GM13976 (cell line): ENCODE measurements around the gene VAMP2.

ENCODE experiments used
- DNase-seq: peaks from one replicate; pipeline ENCODE4 v3.0.0; 2012; ENCODE audit warnings: low spot score
- in situ Hi-C: fragments of 300-500 bp; cut with MboI; formaldehyde crosslinking; loops from one replicate; pipeline ENCODE4 v1.12.0; 2022; ENCODE audit warnings: low sequenced_read_pairs, mixed read lengths, inconsistent platforms; ENCODE audit not compliant: unreplicated experiment
- TF ChIP-seq, protein P1 (sequence below): IDR thresholded peaks from 2 replicates; pipeline ENCODE4 v1.5.1; 2012; ENCODE audit warnings: borderline replicate concordance, mild to moderate bottlenecking; ENCODE audit not compliant: insufficient read depth; ENCODE audit errors: extremely low read depth, missing control alignments, control extremely low read depth

VAMP2 gene

DNA sequence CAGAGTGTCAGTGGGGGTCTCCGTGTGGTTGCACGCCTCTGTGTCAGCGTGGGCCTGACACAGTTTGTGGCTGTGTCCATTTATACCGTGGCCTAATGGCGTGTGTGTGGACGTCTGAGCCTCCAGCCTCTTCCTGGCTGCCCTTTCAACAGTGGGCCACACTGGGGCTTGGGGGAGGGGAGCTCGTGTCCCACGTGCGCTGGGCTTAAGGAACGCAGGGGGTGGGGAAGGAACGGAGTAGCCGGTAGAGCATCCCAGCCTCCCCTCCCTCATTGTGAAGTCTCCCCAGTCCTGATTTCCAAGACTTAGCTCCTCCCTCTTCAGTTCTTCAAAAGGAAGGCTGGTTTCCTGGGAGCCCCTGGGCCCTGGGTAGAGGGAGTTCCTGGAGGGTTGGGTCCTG is 29.3 kb downstream of the VAMP2 start:
- TF ChIP-seq, protein P1, sequence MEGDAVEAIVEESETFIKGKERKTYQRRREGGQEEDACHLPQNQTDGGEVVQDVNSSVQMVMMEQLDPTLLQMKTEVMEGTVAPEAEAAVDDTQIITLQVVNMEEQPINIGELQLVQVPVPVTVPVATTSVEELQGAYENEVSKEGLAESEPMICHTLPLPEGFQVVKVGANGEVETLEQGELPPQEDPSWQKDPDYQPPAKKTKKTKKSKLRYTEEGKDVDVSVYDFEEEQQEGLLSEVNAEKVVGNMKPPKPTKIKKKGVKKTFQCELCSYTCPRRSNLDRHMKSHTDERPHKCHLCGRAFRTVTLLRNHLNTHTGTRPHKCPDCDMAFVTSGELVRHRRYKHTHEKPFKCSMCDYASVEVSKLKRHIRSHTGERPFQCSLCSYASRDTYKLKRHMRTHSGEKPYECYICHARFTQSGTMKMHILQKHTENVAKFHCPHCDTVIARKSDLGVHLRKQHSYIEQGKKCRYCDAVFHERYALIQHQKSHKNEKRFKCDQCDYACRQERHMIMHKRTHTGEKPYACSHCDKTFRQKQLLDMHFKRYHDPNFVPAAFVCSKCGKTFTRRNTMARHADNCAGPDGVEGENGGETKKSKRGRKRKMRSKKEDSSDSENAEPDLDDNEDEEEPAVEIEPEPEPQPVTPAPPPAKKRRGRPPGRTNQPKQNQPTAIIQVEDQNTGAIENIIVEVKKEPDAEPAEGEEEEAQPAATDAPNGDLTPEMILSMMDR = no peak
- in situ Hi-C loops = no loop called here
- DNase-seq = no peak

DNA sequence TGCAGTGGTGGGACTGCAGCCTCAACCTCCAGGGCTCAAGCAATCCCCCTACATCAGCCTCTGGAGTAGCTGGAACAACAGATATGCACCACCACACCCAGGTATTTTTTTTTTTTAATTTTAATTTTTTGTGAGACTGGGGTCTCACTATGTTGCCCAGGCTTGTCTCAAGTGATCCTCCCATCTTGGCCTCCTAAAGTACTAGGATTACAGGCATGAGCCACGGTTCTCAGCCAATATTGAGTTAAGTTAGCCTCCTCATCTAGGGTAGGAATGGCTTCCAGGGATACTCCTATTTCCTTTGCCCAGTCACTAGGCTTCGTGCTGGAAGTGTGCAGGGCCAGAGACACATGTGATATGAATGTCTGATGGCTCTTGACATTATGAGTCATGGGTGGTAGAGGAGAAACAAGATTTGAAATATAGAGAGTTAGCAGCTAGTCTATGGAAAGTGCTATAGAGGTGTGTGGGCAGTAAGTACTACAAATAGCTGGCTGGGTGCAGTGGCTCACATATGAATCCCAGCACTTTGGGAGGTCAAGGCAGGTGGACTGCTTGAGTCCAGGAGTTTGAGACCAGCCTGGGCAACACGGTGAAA is 30.8 kb downstream of the VAMP2 start:
- TF ChIP-seq, protein P1 = no peak
- DNase-seq = no peak
- in situ Hi-C loops = no loop called here

DNA sequence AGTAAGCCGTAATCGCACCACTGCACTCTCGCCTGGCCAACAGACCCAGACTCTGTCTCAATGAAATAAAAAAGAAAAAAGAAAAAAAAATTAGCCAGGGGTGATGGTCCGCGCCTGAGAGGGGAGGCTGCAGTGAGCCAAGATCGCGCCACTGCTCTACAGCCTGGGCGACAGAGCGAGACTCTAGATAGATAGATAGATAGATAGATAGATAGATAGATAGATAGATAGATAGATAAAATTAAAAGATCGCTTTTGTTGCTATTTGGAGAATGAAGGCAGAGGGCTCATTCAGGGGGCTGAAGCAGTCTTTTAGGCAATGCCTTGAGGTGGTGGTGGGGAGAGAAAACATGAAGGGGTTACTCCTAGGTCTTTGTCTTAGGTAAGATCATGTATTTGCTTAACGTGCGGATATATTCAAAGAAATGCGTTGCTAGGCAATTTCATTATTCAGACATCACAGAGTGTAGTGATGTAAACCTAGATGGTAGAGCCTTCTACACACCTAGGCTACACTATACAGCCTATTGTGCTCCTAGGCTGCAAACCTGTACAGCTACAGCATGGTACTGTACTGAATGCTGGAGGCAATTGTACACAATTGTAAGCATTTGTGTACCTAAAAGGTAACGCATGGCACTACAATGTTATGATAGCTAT is 34.5 kb downstream of the VAMP2 start:
- in situ Hi-C loops = no loop called here
- DNase-seq = no peak
- TF ChIP-seq, protein P1 = no peak

DNA sequence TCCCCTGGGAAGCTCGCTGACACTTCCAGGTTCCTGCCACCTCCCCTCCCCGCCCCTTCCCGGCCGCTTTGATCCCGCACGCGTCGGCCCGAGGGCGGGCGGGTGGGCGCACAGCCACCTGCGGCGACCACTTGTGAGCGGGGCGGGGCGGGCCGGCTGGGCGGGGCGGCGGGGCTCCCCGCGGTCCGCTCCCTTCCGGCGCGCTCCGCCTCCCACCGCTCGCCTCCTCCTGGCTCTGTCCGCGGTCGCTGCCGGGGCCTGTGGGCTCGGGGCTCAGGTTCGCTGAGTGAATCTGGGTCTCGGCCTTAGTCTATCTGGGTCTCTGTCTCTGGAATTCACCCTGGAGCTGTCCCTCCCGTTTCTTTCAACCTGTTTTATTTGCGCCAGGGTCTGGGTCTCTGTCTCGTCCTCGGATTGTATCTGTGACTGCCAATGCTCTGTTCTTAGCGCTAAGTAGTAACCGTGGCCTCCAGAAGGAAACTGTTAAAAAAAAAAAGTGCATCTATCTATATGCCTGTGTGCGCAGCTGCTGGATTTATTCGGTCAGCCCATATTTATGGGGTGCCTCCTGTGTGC is 36.2 kb downstream of the VAMP2 start:
- DNase-seq = peak; percentile 80
- in situ Hi-C loops = no loop called here
- TF ChIP-seq, protein P1 = no peak

DNA sequence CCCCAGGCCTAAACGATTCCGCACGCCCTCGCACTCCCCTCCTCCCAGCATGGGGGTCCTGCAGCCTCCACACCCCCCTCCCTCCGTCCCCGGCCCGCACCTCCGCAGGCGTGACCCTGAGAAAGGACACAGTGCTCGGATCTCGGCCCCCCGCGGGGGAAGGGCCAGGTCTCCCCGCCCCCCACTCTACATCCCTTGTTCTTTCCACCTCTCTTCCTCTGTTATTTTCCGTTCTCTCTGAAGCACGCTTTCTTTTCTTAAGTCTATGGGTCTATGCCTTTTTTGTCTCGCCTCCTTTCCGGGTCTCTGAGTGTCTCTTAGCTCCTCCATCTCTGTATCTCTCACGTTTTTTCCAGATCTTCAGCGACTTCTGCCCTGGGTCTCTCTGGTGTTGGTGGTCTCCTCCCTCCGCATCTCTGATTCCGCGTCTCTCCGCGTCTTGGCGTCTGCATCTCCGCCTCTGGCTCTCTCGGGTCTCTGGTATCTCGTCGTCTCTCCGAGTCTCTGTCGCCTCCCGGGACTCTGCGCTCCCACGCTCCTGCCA is 36.7 kb downstream of the VAMP2 start:
- no peak for DNase-seq
- in situ Hi-C loops = no loop called here
- TF ChIP-seq, protein P1 = no peak

DNA sequence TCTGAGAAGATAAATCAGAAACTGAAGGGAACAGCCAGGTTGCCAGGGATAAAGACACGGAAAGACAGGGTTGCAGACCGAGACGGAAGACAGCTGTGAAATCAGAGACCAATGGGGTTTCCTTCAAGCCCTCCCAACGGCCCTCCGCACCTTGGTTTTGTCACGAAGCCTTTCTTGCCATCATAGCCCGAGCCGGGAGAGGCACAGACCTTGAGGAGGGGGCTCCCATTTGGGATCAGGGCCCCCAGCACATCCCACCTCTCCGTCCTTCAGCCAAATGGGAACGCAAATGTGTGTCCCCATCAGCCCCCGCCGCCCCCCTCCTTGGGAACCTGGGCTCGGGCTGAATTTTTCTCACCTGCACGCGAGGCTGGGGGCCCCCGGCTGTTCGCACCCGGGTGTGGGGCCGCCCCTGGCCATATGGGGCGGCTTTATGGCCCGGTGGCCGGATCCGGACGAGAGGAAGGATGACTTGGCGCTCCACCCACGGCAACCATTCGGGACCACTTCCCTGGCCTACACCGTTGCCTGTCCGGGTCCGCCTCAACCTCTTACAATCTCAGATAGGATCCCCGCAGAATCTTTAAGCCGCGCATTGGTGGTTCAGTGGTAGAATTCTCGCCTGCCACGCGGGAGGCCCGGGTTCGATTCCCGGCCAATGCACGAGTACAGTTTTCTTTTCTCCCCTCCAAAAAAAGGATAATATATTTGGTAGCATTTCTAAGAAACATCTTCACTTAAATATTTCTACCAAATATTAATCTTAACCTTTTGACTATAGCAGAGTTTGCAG is 37.4 kb downstream of the VAMP2 start:
- TF ChIP-seq, protein P1 = no peak
- in situ Hi-C loops = no loop called here
- DNase-seq = peak; percentile 83
